HG02759 (cell line): ENCODE data around the gene LAMA2.
A peak's percentile ranks its signal among the peaks of the same experiment; 100 is the strongest.

ENCODE experiments used
- ATAC-seq: cut with Tn5 transposase; IDR thresholded peaks from one replicate; pipeline ENCODE4 v1.9.1; 2021; ENCODE audit warnings: mild to moderate bottlenecking, moderate library complexity; ENCODE audit not compliant: unreplicated experiment

The LAMA2 gene

GRCh38 chr6:129475477-129476247 is 592.7 kb downstream of the LAMA2 start:
- ATAC-seq, result no peak

GRCh38 chr6:129476248-129476564 is 593.3 kb downstream of the LAMA2 start:
- ATAC-seq, result no peak

GRCh38 chr6:129476810-129477209 is 593.9 kb downstream of the LAMA2 start:
- ATAC-seq, result no peak

GRCh38 chr6:129478379-129478778 is 595.4 kb downstream of the LAMA2 start:
- ATAC-seq, result no peak

- ATAC-seq, result no peak
Measured at GRCh38 chr6:129481706-129482105, 598.8 kb downstream of the LAMA2 start.

GRCh38 chr6:129485746-129486145 is 602.8 kb downstream of the LAMA2 start:
- no peak for ATAC-seq

GRCh38 chr6:129486327-129486726 is 603.4 kb downstream of the LAMA2 start:
- ATAC-seq, result no peak

- no peak for ATAC-seq
Measured at GRCh38 chr6:129488313-129488712, 605.4 kb downstream of the LAMA2 start.

- no peak for ATAC-seq
Measured at GRCh38 chr6:129489215-129489765, 606.4 kb downstream of the LAMA2 start.

GRCh38 chr6:129490521-129491255 is 607.8 kb downstream of the LAMA2 start:
- peak; percentile 89 for ATAC-seq

GRCh38 chr6:129491436-129491835 is 608.5 kb downstream of the LAMA2 start:
- ATAC-seq, result peak; percentile 4

GRCh38 chr6:129492260-129492659 is 609.3 kb downstream of the LAMA2 start:
- no peak for ATAC-seq

GRCh38 chr6:129493354-129493902 is 610.5 kb downstream of the LAMA2 start:
- no peak for ATAC-seq

- no peak for ATAC-seq
Measured at GRCh38 chr6:129494099-129494498, 611.2 kb downstream of the LAMA2 start.

- ATAC-seq, result no peak
Measured at GRCh38 chr6:129494586-129494985, 611.6 kb downstream of the LAMA2 start.

- no peak for ATAC-seq
Measured at GRCh38 chr6:129495652-129496051, 612.7 kb downstream of the LAMA2 start.

GRCh38 chr6:129497481-129498441 is 614.8 kb downstream of the LAMA2 start:
- ATAC-seq, result no peak

- ATAC-seq, result no peak
Measured at GRCh38 chr6:129498541-129498940, 615.6 kb downstream of the LAMA2 start.

GRCh38 chr6:129498950-129499842 is 616.3 kb downstream of the LAMA2 start:
- peak; percentile 69 for ATAC-seq

- ATAC-seq, result no peak
Measured at GRCh38 chr6:129499843-129500219, 616.9 kb downstream of the LAMA2 start.
